ENCODE data around the gene RETREG2. TPM values are rescaled to one million over a fixed set of nuclear protein-coding genes. Genes with fewer than 3 reads are reported as not detected.
A peak's percentile ranks its signal among the peaks of the same experiment; 100 is the strongest.
"Not testable (repeated sequence)": the region's sequence is repeated elsewhere in the genome, so short reads cannot be mapped to it uniquely, and the experiment has no call there.

The RETREG2 gene
- total and polyA plus RNA-seq, 5 donors: 22.0 to 47.3 (median 38.6) TPM

DNA sequence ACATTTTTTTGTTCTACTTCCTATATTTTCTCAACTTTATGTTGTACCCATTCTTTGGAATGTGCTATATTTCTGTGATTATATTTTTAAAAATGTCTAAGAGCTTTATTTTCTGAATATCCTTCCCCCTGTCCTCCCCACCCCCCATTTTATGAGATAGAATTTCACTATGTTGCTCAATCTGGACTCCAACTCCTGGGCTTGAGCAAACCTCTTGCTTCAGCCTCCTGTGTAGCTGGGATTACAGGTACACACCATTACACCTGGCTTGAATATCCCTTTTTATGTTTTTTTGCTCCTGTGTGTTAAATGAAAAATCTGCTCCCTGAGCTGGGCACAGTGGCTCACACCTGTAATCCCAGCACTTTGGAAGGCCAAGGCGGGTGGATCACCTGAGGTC, 19.3 kb downstream of the RETREG2 start:
- 100% methylated on average over 1 of the region's 1 CpG for WGBS
- no peak overlapping the region for H3K27ac ChIP-seq (ENCODE audit: low read length)
- H3K4me1 ChIP-seq (ENCODE audit: control insufficient read depth, insufficient read depth, low read length): no peaks in the 10 kb centered on the region
- no peaks in the 10 kb centered on the region for H3K27me3 ChIP-seq (ENCODE audit: control insufficient read depth, insufficient read depth)
- intact Hi-C loops (cut with DNase I): no loop called here
- ATAC-seq (no peak), DNase-seq (no peak)
- no peak overlapping the region for H3K4me3 ChIP-seq (ENCODE audit: low read length)
- no peaks in the 10 kb centered on the region for H3K9me3 ChIP-seq (ENCODE audit: control insufficient read depth, low read length)

DNA sequence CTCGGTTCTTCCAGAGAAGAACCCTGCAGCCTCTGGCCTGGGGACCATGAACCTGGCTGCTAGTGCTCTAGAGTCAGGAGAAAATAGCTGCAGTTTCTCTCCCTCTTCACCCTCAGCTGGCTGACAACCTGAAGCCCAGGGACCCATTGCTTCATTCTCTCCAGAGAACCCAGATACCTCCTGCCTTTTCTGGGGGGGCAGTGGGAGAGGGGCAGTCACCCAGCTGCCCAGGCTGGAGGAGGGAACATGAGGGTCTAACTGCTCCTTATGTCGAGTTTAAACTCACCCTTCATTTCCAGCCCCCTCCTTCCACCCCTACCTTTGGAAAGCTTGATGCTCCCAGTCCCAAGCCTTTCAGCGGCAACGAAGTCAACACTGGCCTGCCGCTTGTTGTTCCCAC, 20.9 kb downstream of the RETREG2 start:
- H3K9me3 ChIP-seq (ENCODE audit: control insufficient read depth, low read length): no peaks in the 10 kb centered on the region
- ATAC-seq (no peak), DNase-seq (no peak)
- no peaks in the 10 kb centered on the region for H3K27me3 ChIP-seq (ENCODE audit: control insufficient read depth, insufficient read depth)
- H3K4me3 ChIP-seq (ENCODE audit: low read length): no peak overlapping the region
- no peak overlapping the region for H3K27ac ChIP-seq (ENCODE audit: low read length)
- no peaks in the 10 kb centered on the region for H3K4me1 ChIP-seq (ENCODE audit: control insufficient read depth, insufficient read depth, low read length)
- 80% methylated on average over 5 of the region's 5 CpGs for WGBS
- intact Hi-C loops (cut with DNase I): no loop called here

DNA sequence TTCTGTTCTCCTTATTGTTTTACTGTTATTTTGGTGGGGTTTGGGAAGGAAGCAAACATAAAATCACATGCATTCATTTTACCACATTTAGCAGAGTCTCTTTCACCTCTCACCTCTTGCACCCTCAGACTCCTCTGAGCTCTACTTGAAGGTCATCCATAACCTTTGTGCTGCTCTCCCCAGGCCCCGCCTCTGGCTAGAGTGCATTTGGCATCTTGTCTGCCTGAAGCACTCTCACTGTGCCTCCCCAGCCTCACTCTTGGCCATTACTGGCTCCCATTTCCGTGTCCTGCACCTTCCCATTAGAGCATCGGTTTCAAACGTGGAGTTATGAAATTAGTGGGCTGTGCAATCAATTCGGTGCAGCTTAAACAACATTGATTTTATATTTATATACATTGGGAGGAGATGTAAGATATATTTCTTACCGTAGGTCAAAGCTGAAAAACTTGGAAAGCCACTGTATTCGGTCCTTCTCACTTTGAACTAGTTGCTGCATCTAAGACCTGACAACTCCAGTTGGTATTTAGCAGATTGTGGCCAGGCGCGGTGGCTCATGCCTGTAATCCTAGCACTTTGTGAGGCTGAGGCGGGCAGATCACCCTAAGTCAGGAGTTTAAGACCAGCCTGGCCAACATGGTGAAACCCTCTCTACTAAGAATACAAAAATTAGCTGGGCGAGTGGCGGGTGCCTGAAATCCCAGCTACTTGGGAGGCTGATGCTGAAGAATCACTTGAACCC, 21.6 kb downstream of the RETREG2 start:
- H3K4me3 ChIP-seq (ENCODE audit: low read length): no peak overlapping the region
- intact Hi-C loops (cut with DNase I): no loop called here
- DNase-seq (peak in 1 of 3 donors; percentile 10), ATAC-seq (no peak)
- no peaks in the 10 kb centered on the region for H3K27me3 ChIP-seq (ENCODE audit: control insufficient read depth, insufficient read depth)
- 81% methylated on average over 12 of the region's 12 CpGs for WGBS
- H3K27ac ChIP-seq (ENCODE audit: low read length): no peak overlapping the region
- H3K4me1 ChIP-seq (ENCODE audit: control insufficient read depth, insufficient read depth, low read length): no peaks in the 10 kb centered on the region
- no peaks in the 10 kb centered on the region for H3K9me3 ChIP-seq (ENCODE audit: control insufficient read depth, low read length)

DNA sequence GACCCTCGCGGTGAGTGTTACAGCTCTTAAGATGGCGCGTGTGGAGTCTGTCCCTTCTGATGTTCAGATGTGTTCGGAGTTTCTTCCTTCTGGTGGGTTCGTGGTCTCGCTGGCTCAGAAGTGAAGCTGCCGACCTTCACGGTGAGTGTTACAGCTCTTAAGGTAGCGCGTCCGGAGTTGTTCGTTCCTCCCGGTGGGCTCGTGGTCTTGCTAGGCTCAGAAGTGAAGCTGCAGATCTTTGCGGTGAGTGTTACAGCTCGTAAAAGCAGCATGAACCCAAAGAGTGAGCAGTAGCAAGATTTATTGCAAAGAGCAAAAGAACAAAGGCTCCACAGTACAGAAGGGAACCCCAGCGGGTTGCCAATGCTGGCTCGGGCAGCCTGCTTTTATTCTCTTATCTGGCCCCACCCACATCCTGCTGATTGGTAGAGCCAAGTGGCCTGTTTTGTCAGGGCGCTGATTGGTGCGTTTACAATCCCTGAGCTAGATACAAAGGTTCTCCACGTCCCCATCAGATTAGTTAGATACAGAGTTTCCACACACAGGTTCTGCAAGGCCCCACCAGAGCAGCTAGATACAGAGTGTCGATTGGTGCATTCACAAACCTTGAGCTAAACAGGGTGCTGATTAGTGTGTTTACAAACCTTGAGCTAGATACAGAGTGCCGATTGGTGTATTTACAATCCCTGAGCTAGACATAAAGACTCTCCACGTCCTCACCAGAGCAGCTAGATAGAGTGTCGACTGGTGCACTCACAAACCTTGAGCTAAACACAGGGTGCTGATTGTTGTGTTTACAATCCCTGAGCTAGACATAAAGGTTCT, 22.6 kb downstream of the RETREG2 start:
- H3K27me3 ChIP-seq (ENCODE audit: control insufficient read depth, insufficient read depth); H3K27ac ChIP-seq (ENCODE audit: low read length); H3K4me1 ChIP-seq (ENCODE audit: control insufficient read depth, insufficient read depth, low read length); ATAC-seq; intact Hi-C loops (cut with DNase I); H3K9me3 ChIP-seq (ENCODE audit: control insufficient read depth, low read length); H3K4me3 ChIP-seq (ENCODE audit: low read length): not testable (repeated sequence)
- peak in 1 of 3 donors; percentile 22 for DNase-seq
- WGBS: 80% methylated on average over 25 of the region's 26 CpGs

DNA sequence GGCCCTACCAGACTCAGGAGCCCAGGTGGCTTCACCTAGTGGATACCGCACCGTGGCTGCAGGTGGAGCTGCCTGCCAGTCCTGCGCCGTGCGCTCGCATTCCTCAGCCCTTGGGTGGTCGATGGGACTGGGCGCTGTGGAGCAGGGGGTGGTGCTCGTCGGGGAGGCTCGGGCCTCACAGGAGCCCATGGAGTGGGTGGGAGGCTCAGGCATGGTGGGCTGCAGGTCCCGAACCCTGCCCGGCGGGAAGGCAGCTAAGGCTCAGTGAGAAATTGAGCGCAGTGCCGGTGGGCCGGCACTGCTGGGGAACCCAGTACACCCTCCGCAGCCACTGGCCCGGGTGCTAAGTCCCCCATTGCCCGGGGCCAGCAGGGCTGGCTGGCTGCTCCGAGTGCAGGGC, 23.3 kb downstream of the RETREG2 start:
- H3K4me1 ChIP-seq (ENCODE audit: control insufficient read depth, insufficient read depth, low read length); H3K27me3 ChIP-seq (ENCODE audit: control insufficient read depth, insufficient read depth); H3K27ac ChIP-seq (ENCODE audit: low read length); H3K4me3 ChIP-seq (ENCODE audit: low read length); intact Hi-C loops (cut with DNase I); H3K9me3 ChIP-seq (ENCODE audit: control insufficient read depth, low read length); ATAC-seq: not testable (repeated sequence)
- WGBS: 93% methylated on average over 20 of the region's 21 CpGs
- DNase-seq: peak in 1 of 3 donors; percentile 44

DNA sequence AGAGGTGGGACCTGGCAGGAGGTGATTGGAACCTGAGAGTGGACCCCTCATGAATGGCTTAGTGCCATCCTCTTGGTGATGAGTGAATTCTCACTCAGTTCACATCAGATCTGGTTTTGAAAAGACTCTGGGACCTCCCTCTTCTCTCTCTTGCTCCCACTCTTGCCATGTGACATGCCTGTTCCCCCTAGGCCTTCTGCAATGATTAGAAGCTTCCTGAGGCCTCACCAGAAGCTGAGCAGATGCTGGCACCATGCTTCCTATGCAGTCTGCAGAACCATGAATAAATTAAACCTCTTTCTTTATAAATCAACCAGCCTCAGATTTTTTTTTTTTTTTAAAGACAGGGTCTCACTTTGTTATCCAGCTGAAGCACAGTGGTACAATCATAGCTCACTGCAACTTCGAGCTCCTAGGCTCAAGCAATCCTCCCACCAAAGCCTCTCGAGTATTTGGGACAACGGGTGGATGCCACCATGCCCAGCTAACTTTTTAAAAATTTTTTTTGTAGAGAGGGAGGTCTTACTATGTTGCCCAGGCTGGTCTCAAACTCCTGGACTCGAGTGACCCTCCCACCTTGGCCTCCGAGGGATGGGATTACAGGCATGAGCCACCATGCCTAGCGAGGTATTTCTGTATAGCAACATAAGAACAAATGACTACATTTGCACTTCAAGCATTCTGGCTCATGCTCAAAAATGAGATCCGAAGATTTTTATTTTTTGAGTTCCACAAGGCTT, 26.5 kb downstream of the RETREG2 start:
- H3K4me1 ChIP-seq (ENCODE audit: control insufficient read depth, insufficient read depth, low read length): peaks cover 10% of the 10 kb centered on the region
- intact Hi-C loops (cut with DNase I): loop anchor here in 1 of 4 donors (5.0 kb wide), 1 partner anchor 32 kb away; the partner anchor contains the start of gene SLC23A3
- 91% methylated on average over 7 of the region's 7 CpGs for WGBS
- no peak overlapping the region for H3K4me3 ChIP-seq (ENCODE audit: low read length)
- H3K27ac ChIP-seq (ENCODE audit: low read length): no peak overlapping the region
- no peaks in the 10 kb centered on the region for H3K27me3 ChIP-seq (ENCODE audit: control insufficient read depth, insufficient read depth)
- no peak for ATAC-seq
- no peaks in the 10 kb centered on the region for H3K9me3 ChIP-seq (ENCODE audit: control insufficient read depth, low read length)
- no peak for DNase-seq

DNA sequence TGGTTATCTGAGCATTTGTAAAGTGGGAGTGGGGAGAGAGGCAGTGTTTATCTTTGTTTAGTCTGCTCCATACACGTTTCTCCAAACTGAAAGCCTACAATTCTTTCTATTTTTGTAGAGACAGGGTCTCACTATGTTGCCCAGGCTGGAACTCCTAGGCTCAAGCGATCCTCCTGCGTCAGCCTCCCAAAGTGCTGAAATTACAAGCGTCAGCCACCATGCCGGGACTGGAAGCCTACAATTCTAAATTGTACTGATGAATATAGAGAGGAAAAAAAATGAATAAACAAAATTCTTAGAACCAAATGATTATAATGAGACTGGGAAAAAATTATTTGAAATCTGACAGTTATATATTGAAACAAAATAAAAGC, 27.1 kb downstream of the RETREG2 start:
- Histone ChIP-seq H3K27me3 (ENCODE audit: control insufficient read depth, insufficient read depth) (no peaks in the 10 kb centered on the region), H3K9me3 (ENCODE audit: control insufficient read depth, low read length) (no peaks in the 10 kb centered on the region), H3K27ac (ENCODE audit: low read length) (no peak overlapping the region), H3K4me1 (ENCODE audit: control insufficient read depth, insufficient read depth, low read length) (peaks cover 10% of the 10 kb centered on the region), H3K4me3 (ENCODE audit: low read length) (no peak overlapping the region)
- WGBS: 80% methylated on average over 5 of the region's 5 CpGs
- intact Hi-C loops (cut with DNase I): loop anchor here in 1 of 4 donors (5.0 kb wide), 1 partner anchor 33 kb away; the partner anchor contains the start of gene SLC23A3
- no peak for ATAC-seq
- no peak for DNase-seq

DNA sequence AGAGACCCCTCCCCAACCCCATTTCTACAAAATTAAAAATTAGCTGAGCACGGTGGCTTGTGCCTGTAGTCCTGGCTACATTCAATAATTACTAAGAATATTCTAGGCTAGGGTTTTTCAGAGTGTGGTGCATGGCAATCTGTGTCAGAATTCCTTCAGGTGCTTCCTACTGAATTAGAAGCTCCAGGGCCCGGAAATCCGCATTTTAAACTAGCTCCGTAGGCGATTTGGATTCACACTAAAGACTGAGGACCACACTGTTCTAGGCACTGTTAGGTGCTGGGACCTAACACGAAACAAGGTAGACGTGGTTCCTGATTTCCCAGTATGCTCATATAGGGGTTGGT, 27.9 kb downstream of the RETREG2 start:
- peak overlapping the region; percentile 92 for H3K27ac ChIP-seq (ENCODE audit: low read length)
- no peak for ATAC-seq
- no peaks in the 10 kb centered on the region for H3K27me3 ChIP-seq (ENCODE audit: control insufficient read depth, insufficient read depth)
- H3K9me3 ChIP-seq (ENCODE audit: control insufficient read depth, low read length): no peaks in the 10 kb centered on the region
- H3K4me1 ChIP-seq (ENCODE audit: control insufficient read depth, insufficient read depth, low read length): peaks cover 10% of the 10 kb centered on the region
- peak overlapping the region; percentile 59 for H3K4me3 ChIP-seq (ENCODE audit: low read length)
- WGBS: 19% methylated on average over 7 of the region's 7 CpGs
- intact Hi-C loops (cut with DNase I): loop anchor here in 1 of 4 donors (5.0 kb wide), 1 partner anchor 34 kb away; the partner anchor contains the start of gene SLC23A3
- no peak for DNase-seq

DNA sequence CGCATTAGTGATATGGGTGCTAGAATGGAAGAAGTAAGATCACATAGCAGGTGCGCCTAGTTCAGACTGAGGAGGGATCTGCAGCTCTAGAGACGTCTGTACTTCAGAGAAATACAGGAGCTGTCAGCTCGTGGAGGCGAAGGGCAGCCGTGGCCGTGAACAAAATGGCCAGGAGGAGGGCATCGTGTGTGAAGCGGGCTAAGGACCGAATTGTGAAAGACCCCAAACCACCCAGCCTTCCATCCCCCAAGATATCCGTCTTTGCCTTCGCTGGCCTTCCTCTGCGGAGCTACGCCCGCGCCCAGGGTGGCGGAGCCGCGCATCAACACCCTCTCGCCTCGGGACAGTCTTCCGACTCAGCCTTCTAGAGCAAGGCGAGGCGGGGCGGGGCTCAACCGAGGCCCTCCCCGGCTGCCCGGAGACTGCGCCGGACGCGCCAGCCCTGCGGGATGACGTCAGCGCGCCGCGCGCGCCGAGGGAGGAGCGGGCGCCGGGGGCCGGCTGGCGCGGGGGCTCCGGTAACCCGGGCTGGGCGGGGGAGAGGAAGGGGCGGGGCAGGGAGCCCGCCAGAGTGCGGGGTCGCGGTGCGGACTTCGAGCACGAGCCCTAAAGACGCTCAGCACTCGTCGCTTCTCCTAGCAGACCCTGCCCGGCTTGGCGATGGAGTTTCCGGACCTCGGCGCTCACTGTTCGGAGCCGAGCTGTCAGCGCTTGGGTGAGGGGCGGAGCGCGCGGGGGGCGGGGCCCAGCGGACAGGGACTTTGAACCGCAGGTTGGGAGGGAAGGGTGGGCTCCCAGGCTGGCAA, 28.5 kb downstream of the RETREG2 start, which contains the start of gene ZFAND2B:
ZFAND2B (plus strand) TSS at position 455 of the 806 bp plus-strand sequence; CDS start at position 661, 206 bp downstream.
- DNase-seq (peak; percentile 96 to 99 (median 98)), ATAC-seq (peak; percentile 97 to 98)
- Histone ChIP-seq H3K4me1 (ENCODE audit: control insufficient read depth, insufficient read depth, low read length) (peaks cover 10% of the 10 kb centered on the region), H3K4me3 (ENCODE audit: low read length) (peak within 1 kb of the TSS; percentile 59), H3K27ac (ENCODE audit: low read length) (peak within 1 kb of the TSS; percentile 92), H3K9me3 (ENCODE audit: control insufficient read depth, low read length) (no peaks in the 10 kb centered on the region), H3K27me3 (ENCODE audit: control insufficient read depth, insufficient read depth) (no peaks in the 10 kb centered on the region)
- intact Hi-C loops (cut with DNase I): loop anchor here in 1 of 4 donors (5.0 kb wide), 1 partner anchor 34 kb away; the partner anchor contains the start of gene SLC23A3
- under 1% methylated on average over 76 of the region's 76 CpGs for WGBS

Data from right cardiac atrium (tissue), 5 donors.